GM12878 (cell line): Measurements from ENCODE around the gene GPR39. TPM values are rescaled to one million over a fixed set of nuclear protein-coding genes. Genes with fewer than 3 reads are reported as not detected.

Experiments
- ATAC-seq: fragments of 200-7000 bp; cut with Tn5 transposase; 3 replicates; pipeline ENCODE4 v1.9.1; 2020; ENCODE audit warnings: mild to moderate bottlenecking, moderate library complexity
- BruUV-seq: library from RNA; stranded (reverse); fragments of 400-500 nt; replicated peaks from 2 replicates; lab custom pipeline; 2021; lab: Mats Ljungman, UMichigan
- CTCF ChIA-PET: fragments of 300-600 bp; sonication (Branson Sonifier 250); formaldehyde crosslinking; extraction: SDS; loops from one replicate; lab custom pipeline; 2021; ENCODE audit warnings: inconsistent platforms; lab: Yijun Ruan, JAX
- POLR2A ChIA-PET: fragments of 350-600 bp; formaldehyde crosslinking; extraction: SDS; loops from one replicate; lab custom pipeline; 2021; ENCODE audit warnings: inconsistent platforms; lab: Charles Lee
- RAD21 ChIA-PET: fragments of 300-600 bp; sonication (Branson Sonifier 250); formaldehyde crosslinking; loops from one replicate; lab custom pipeline; 2023; ENCODE audit warnings: antibody characterized with exemption; ENCODE audit not compliant: unreplicated experiment; lab: Charles Lee
- SMC1A ChIA-PET: fragments of 300-600 bp; sonication (Branson Sonifier 250); formaldehyde crosslinking; loops from one replicate; lab custom pipeline; 2023; ENCODE audit not compliant: unreplicated experiment, uncharacterized antibody; lab: Charles Lee
- DNase-seq: peaks from one replicate; pipeline ENCODE4 v3.0.0-alpha.2; 2011; ENCODE audit warnings: low read depth, low spot score
- FAIRE-seq: peaks from 3 replicates; lab custom pipeline; 2011; peaks lifted over from hg19 to GRCh38; lab: Jason Lieb, UNC
- H2AFZ ChIP-seq: 2 replicates; pipeline ENCODE4 v1.6.0; 2011; ENCODE audit warnings: low read depth, low read length, control low read depth; ENCODE audit not compliant: control insufficient read depth
- H3K27ac ChIP-seq: 2 replicates; pipeline ENCODE4 v1.5.1; 2011; ENCODE audit warnings: control low read depth; ENCODE audit not compliant: control insufficient read depth, insufficient read depth
- H3K27me3 ChIP-seq, 2 experiments: replicated peaks in 1 of 2; 2 replicates each; pipeline versions ENCODE4 v1.6.0 to v1.6.1; 2011; ENCODE audit warnings: low read length in 1 of 2; ENCODE audit not compliant: control insufficient read depth in 2 of 2, insufficient read depth in 2 of 2
- H3K36me3 ChIP-seq, 2 experiments: 2 replicates each; pipeline ENCODE4 v1.5.1; 2011; ENCODE audit warnings: low read length in 1 of 2; ENCODE audit not compliant: control insufficient read depth in 2 of 2, insufficient read depth in 2 of 2
- H3K4me1 ChIP-seq: 2 replicates; pipeline ENCODE4 v1.6.1; 2011; ENCODE audit warnings: mild to moderate bottlenecking, low read length, moderate library complexity, mixed read lengths; ENCODE audit not compliant: control insufficient read depth, insufficient read depth
- H3K4me2 ChIP-seq: 2 replicates; pipeline ENCODE4 v1.6.0; 2011; ENCODE audit warnings: control low read depth; ENCODE audit not compliant: control insufficient read depth, insufficient read depth
- H3K4me3 ChIP-seq: fragments of 200-600 bp; sonication (generic); 2 replicates; pipeline ENCODE4 v1.5.1; 2016
- H3K79me2 ChIP-seq: 2 replicates; pipeline ENCODE4 v1.6.0; 2011; ENCODE audit warnings: low read length; ENCODE audit not compliant: control insufficient read depth, insufficient read depth
- H3K9ac ChIP-seq: 2 replicates; pipeline ENCODE4 v1.8.0; 2011; ENCODE audit warnings: low read length, control low read depth, mixed read lengths; ENCODE audit not compliant: control insufficient read depth, insufficient read depth
- H3K9me3 ChIP-seq: replicated peaks from 3 replicates; pipeline ENCODE4 v1.5.1; 2011; ENCODE audit warnings: mild to moderate bottlenecking, low read length; ENCODE audit not compliant: control insufficient read depth, insufficient read depth
- H4K20me1 ChIP-seq: 2 replicates; pipeline ENCODE4 v1.6.0; 2011; ENCODE audit not compliant: control insufficient read depth, insufficient read depth
- BRCA1 ChIP-seq: IDR thresholded peaks from 2 replicates; pipeline ENCODE4 v1.6.1; 2011; ENCODE audit warnings: low read depth, low read length, improper control_type of control experiment
- CEBPB ChIP-seq, 2 experiments: fragments of 150-350 bp in 1 of 2; IDR thresholded peaks; 2 replicates each; pipeline ENCODE4 v1.6.1; 2012 to 2014; ENCODE audit warnings: low read depth in 2 of 2, low read length in 2 of 2, borderline replicate concordance in 1 of 2, inconsistent platforms in 1 of 2
- CHD4 ChIP-seq: fragments of 200-600 bp; sonication (generic); IDR thresholded peaks from 2 replicates; pipeline ENCODE4 v1.6.1; 2016; ENCODE audit warnings: mild to moderate bottlenecking
- EGR1 ChIP-seq, 2 experiments: IDR thresholded peaks; 1 replicate in 1 of 2; 2 replicates in 1 of 2; pipeline ENCODE4 v1.6.1; 2011 to 2012; ENCODE audit warnings: low read depth in 2 of 2, low read length in 2 of 2, borderline replicate concordance in 1 of 2, mild to moderate bottlenecking in 1 of 2, moderate library complexity in 1 of 2
- HDGF ChIP-seq: fragments of 450-650 bp; IDR thresholded peaks from 2 replicates; pipeline ENCODE4 v1.6.1; 2016; ENCODE audit warnings: antibody characterized with exemption
- NR2C1 ChIP-seq: fragments of 450-650 bp; IDR thresholded peaks from 2 replicates; pipeline ENCODE4 v1.6.1; 2017; ENCODE audit warnings: antibody characterized with exemption, mild to moderate bottlenecking, moderate library complexity
- RCOR1 ChIP-seq: conservative IDR thresholded peaks from 2 replicates; pipeline ENCODE4 v1.6.1; 2012; ENCODE audit warnings: low read depth, low read length, improper control_type of control experiment
- SP1 ChIP-seq: IDR thresholded peaks from one replicate; pipeline ENCODE4 v1.6.1; 2011; ENCODE audit warnings: low read depth, low read length
- SPI1 ChIP-seq: IDR thresholded peaks from 2 replicates; pipeline ENCODE4 v1.6.1; 2011; ENCODE audit warnings: low read depth, mild to moderate bottlenecking, low read length, moderate library complexity, borderline replicate concordance; ENCODE audit not compliant: insufficient read depth
- STAT3 ChIP-seq: IDR thresholded peaks from 2 replicates; pipeline ENCODE4 v1.6.1; 2011; ENCODE audit warnings: low read depth, low read length, improper control_type of control experiment
- WGBS: methylation state at CpG from one replicate; pipeline ENCODE4 v1.1.6; 2016; ENCODE audit warnings: low lambda C conversion rate; ENCODE audit not compliant: insufficient replicate concordance, insufficient coverage; ENCODE audit errors: missing lambda C conversion rate; 5-methylcytosine and 5-hydroxymethylcytosine counted together
- in situ Hi-C: fragments of 300-500 bp; cut with MboI; formaldehyde crosslinking; loops from 9 replicates; pipeline ENCODE4 v1.14.3; 2018; ENCODE audit warnings: mixed read lengths
- intact Hi-C: fragments of 100-400 bp; cut with micrococcal nuclease; formaldehyde crosslinking; loops from one replicate; pipeline ENCODE4 v1.14.2; 2022; ENCODE audit not compliant: unreplicated experiment
- polyA plus RNA-seq, 11 experiments: library from polyadenylated mRNA; depleted of rRNA in 4 of 11; unstranded in 6 of 11; stranded (reverse) in 5 of 11; fragments of >200 nt; fragmentation: Nextera tagmentation in 4 of 11; fragmentation: Illumina TruSeq in 1 of 11; extraction: Ambion mirVana in 4 of 11; extraction: Trizol in 1 of 11; gene quantifications; 1 replicate in 1 of 11; 2 replicates in 10 of 11; pipeline versions ENCODE4 v1.2.1 to v1.2.3, GENCODE V29; 2011 to 2016; ENCODE audit warnings: inconsistent platforms in 2 of 11, missing spikeins in 2 of 11, low read depth in 1 of 11
- total RNA-seq, 4 experiments: library from RNA; depleted of rRNA in 3 of 4; stranded (reverse); fragments of >200 nt in 3 of 4; fragmentation: Illumina TruSeq in 1 of 4; extraction: Trizol in 1 of 4; gene quantifications; 2 replicates each; pipeline versions ENCODE4 v1.2.1 to v1.2.3, GENCODE V29; 2013 to 2021
- TF ChIP-seq, protein P1 (sequence below): fragments of 150-350 bp; IDR thresholded peaks from 2 replicates; pipeline ENCODE4 v1.6.1; 2016; ENCODE audit warnings: low read depth, low read length
- TF ChIP-seq, protein P2 (sequence below): IDR thresholded peaks from 2 replicates; pipeline ENCODE4 v1.6.1; 2011; ENCODE audit warnings: borderline replicate concordance, low read depth, mild to moderate bottlenecking, moderate library complexity, mixed read lengths, low read length; ENCODE audit not compliant: insufficient read depth; ENCODE audit errors: extremely low read length
- TF ChIP-seq, protein P3 (sequence below): IDR thresholded peaks from 2 replicates; pipeline ENCODE4 v1.6.1; 2012; ENCODE audit warnings: low read depth, low read length, improper control_type of control experiment
- TF ChIP-seq, protein P4 (sequence below): IDR thresholded peaks from 2 replicates; pipeline ENCODE4 v1.6.1; 2011; ENCODE audit warnings: mild to moderate bottlenecking, low read depth, low read length, moderate library complexity; ENCODE audit not compliant: insufficient replicate concordance
- TF ChIP-seq, protein P5 (sequence below): IDR thresholded peaks from 2 replicates; pipeline ENCODE4 v1.6.1; 2011; ENCODE audit warnings: low read depth, low read length, improper control_type of control experiment, borderline replicate concordance

GPR39 gene
- total and polyA plus RNA-seq, 10 of the 15 experiments (the other 5 are each of a cell fraction or from before 2014, with no cell fraction given): 0.05 to 0.23 TPM; not detected in 8

DNA sequence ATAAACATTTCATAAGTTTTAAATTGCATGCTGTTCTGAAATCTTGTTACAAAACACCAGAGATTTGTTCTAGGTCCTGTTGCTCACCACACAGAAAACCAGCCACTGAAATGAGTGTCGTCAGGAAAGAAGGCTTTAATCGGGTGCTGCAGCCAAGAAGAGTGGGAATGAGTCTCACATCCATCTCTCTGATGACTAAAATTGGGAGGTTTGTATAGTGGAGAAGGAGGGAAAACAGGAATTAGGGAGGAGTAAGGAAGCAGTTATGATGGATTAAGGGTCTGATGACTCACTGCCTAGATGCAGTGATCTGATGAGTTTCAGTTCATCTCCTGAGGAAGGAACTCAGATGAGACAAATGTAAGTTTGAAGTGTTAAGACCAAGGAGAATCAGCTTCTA, 42.1 kb upstream of the GPR39 start (continued):
- TF ChIP-seq EGR1 (IDR thresholded peaks at IDR 0.05; ENCODE audit: borderline replicate concordance in 1 of 2, low read depth in 2 of 2, low read length in 2 of 2): no peak
- no peak for TF ChIP-seq CHD4
- TF ChIP-seq RCOR1: no peak
- TF ChIP-seq, protein P1, sequence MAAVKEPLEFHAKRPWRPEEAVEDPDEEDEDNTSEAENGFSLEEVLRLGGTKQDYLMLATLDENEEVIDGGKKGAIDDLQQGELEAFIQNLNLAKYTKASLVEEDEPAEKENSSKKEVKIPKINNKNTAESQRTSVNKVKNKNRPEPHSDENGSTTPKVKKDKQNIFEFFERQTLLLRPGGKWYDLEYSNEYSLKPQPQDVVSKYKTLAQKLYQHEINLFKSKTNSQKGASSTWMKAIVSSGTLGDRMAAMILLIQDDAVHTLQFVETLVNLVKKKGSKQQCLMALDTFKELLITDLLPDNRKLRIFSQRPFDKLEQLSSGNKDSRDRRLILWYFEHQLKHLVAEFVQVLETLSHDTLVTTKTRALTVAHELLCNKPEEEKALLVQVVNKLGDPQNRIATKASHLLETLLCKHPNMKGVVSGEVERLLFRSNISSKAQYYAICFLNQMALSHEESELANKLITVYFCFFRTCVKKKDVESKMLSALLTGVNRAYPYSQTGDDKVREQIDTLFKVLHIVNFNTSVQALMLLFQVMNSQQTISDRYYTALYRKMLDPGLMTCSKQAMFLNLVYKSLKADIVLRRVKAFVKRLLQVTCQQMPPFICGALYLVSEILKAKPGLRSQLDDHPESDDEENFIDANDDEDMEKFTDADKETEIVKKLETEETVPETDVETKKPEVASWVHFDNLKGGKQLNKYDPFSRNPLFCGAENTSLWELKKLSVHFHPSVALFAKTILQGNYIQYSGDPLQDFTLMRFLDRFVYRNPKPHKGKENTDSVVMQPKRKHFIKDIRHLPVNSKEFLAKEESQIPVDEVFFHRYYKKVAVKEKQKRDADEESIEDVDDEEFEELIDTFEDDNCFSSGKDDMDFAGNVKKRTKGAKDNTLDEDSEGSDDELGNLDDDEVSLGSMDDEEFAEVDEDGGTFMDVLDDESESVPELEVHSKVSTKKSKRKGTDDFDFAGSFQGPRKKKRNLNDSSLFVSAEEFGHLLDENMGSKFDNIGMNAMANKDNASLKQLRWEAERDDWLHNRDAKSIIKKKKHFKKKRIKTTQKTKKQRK: no peak
- TF ChIP-seq SPI1: no peak
- TF ChIP-seq, protein P2, sequence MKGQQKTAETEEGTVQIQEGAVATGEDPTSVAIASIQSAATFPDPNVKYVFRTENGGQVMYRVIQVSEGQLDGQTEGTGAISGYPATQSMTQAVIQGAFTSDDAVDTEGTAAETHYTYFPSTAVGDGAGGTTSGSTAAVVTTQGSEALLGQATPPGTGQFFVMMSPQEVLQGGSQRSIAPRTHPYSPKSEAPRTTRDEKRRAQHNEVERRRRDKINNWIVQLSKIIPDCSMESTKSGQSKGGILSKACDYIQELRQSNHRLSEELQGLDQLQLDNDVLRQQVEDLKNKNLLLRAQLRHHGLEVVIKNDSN: no peak
- no peak for TF ChIP-seq STAT3
- TF ChIP-seq, all 136 proteins: peak for 0

DNA sequence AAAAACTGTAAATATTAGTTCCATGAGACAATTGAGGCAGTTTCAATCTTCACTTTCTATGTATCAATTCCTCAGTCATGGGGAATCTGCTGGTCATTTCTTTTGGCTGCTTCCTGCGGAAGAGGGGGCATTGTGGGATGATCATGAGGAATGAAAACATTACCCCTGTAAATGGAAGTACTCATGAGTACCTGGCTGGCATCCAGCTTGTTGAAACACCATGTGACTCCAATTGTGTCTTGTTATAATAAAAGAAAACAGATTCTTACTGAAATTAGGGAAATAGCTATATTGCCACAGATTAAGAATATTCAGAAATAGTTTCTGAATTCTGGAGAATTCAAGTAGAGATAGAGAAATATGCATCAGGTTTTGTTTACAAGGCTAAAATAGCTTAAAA, 41.6 kb upstream of the GPR39 start:
- Histone ChIP-seq H3K36me3 (no peaks in the 10 kb centered on the region), H4K20me1 (no peaks in the 10 kb centered on the region), H3K79me2 (no peaks in the 10 kb centered on the region), H3K27ac (no peak overlapping the region), H3K9me3 (no peaks in the 10 kb centered on the region), H3K4me2 (no peak overlapping the region), H3K9ac (no peak overlapping the region), H3K4me3 (no peak overlapping the region), H2AFZ (no peak overlapping the region), H3K27me3 (no peaks in the 10 kb centered on the region), H3K4me1 (no peaks in the 10 kb centered on the region)
- WGBS: 0% methylated on average over 1 of the region's 1 CpG
- no TSS peak for BruUV-seq
- in situ Hi-C loops (no loop called here), intact Hi-C loops (no loop called here)
- ChIA-PET CTCF (interaction anchor here (0.6 kb wide), 1 partner anchor 303 kb away, joined by 3 read pairs; no protein-coding TSS in a partner anchor), POLR2A (no interaction called here), RAD21 (no interaction called here), SMC1A (no interaction called here)
- ATAC-seq: no peak
- FAIRE-seq: no peak
- DNase-seq: no peak
- no peak for TF ChIP-seq BRCA1
- TF ChIP-seq, protein P3, sequence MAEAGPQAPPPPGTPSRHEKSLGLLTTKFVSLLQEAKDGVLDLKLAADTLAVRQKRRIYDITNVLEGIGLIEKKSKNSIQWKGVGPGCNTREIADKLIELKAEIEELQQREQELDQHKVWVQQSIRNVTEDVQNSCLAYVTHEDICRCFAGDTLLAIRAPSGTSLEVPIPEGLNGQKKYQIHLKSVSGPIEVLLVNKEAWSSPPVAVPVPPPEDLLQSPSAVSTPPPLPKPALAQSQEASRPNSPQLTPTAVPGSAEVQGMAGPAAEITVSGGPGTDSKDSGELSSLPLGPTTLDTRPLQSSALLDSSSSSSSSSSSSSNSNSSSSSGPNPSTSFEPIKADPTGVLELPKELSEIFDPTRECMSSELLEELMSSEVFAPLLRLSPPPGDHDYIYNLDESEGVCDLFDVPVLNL: no peak
- TF ChIP-seq HDGF: no peak
- TF ChIP-seq, protein P4, sequence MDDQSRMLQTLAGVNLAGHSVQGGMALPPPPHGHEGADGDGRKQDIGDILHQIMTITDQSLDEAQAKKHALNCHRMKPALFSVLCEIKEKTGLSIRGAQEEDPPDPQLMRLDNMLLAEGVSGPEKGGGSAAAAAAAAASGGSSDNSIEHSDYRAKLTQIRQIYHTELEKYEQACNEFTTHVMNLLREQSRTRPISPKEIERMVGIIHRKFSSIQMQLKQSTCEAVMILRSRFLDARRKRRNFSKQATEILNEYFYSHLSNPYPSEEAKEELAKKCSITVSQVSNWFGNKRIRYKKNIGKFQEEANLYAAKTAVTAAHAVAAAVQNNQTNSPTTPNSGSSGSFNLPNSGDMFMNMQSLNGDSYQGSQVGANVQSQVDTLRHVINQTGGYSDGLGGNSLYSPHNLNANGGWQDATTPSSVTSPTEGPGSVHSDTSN: no peak
- TF ChIP-seq, protein P5, sequence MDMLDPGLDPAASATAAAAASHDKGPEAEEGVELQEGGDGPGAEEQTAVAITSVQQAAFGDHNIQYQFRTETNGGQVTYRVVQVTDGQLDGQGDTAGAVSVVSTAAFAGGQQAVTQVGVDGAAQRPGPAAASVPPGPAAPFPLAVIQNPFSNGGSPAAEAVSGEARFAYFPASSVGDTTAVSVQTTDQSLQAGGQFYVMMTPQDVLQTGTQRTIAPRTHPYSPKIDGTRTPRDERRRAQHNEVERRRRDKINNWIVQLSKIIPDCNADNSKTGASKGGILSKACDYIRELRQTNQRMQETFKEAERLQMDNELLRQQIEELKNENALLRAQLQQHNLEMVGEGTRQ: no peak
- TF ChIP-seq EGR1 (IDR thresholded peaks at IDR 0.05; ENCODE audit: borderline replicate concordance in 1 of 2, low read depth in 2 of 2, low read length in 2 of 2): no peak
- TF ChIP-seq SP1: no peak
- TF ChIP-seq NR2C1: no peak
- no peak for TF ChIP-seq CEBPB (IDR thresholded peaks at IDR 0.05; ENCODE audit: borderline replicate concordance in 1 of 2, low read depth in 2 of 2, low read length in 2 of 2)
